HUES48 (cell line): Measurements from ENCODE around the gene CHRNA10.
"Not testable (repeated sequence)": the region's sequence is repeated elsewhere in the genome, so short reads cannot be mapped to it uniquely, and the experiment has no call there.

Experiments
- H3K27ac ChIP-seq: one replicate; pipeline ENCODE4 v1.7.0; 2013; ENCODE audit warnings: low read depth, low read length, inconsistent platforms
- H3K27me3 ChIP-seq: 2 replicates; pipeline ENCODE4 v1.6.1; 2013; ENCODE audit warnings: mild to moderate bottlenecking, low read length; ENCODE audit not compliant: control insufficient read depth, insufficient read depth
- H3K36me3 ChIP-seq: 2 replicates; pipeline ENCODE4 v1.6.1; 2013; ENCODE audit warnings: low read length; ENCODE audit not compliant: control insufficient read depth, insufficient read depth
- H3K4me1 ChIP-seq: 2 replicates; pipeline ENCODE4 v1.6.1; 2013; ENCODE audit warnings: mild to moderate bottlenecking, low read length; ENCODE audit not compliant: control insufficient read depth, insufficient read depth
- H3K4me3 ChIP-seq: 2 replicates; pipeline ENCODE4 v1.5.1; 2013; ENCODE audit warnings: mild to moderate bottlenecking, low read depth, low read length
- H3K9ac ChIP-seq: 2 replicates; pipeline ENCODE4 v1.6.1; 2013; ENCODE audit warnings: mild to moderate bottlenecking, low read depth, low read length, moderate library complexity
- H3K9me3 ChIP-seq: 2 replicates; pipeline ENCODE4 v1.6.1; 2013; ENCODE audit warnings: low read length; ENCODE audit not compliant: control insufficient read depth, insufficient read depth

CHRNA10 gene

DNA sequence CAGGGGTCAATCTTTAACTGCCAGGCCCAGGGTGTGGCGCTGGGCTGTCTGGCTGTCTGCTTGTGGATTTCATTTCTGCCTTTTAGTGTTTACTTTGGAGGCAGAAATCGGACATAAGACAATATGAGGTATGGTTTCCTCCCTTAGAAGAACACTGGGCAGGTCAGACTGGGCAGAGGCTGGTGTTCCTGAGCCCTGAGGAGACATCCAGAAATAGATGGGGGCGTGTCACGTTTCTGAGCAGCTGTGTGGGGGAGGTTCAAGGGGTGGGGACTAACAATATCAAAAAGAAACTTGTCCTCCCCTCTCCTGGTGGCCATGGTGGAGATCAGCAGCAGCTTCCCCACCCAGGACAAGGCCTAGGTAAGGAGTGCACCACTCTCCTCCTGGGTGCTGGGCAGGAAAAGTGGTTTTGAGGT, 26.4 kb downstream of the CHRNA10 start, which contains the start of gene ART1:
Gene ART1, plus strand, starts transcription at position 312 of the 419 bp plus-strand sequence. CDS start 14,086 bp downstream, outside the sequence.
- no peaks in the 10 kb centered on the region for H3K36me3 ChIP-seq
- no peak within 1 kb of the TSS for H3K9ac ChIP-seq
- H3K27ac ChIP-seq = no peak within 1 kb of the TSS
- H3K4me3 ChIP-seq = no peak within 1 kb of the TSS
- H3K4me1 ChIP-seq = peaks cover 13% of the 10 kb centered on the region; the same call in 1 of the 2 replicates
- H3K9me3 ChIP-seq = no peaks in the 10 kb centered on the region; the same call in 1 of the 2 replicates
- peaks cover 9% of the 10 kb centered on the region for H3K27me3 ChIP-seq

DNA sequence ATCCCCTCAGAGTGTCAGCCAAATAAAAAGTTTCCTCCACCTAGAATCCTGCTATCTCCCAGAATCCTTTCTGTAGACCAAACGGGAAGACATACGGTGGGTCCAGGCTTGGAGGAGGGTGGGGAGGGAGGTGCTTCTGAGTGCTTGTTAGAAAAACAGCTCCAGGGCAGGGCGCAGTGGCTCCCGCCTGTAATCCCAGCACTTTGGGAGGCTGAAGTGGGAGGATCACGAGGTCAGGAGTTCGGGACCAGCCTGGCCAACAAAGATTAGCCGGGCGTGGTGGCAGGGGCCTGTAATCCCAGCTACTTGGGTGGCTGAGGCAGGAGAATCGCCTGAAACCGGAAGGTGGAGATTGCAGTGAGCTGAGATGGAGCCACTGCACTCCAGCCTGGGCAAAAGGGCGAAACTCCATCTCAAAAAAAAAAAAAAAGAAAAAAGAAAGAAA, 28.1 kb downstream of the CHRNA10 start:
- H3K27me3 ChIP-seq, H3K36me3 ChIP-seq, H3K9me3 ChIP-seq: not testable (repeated sequence)
- Histone ChIP-seq H3K4me1 (peaks cover 13% of the 10 kb centered on the region; the same call in 1 of the 2 replicates), H3K4me3 (peak overlapping the region; percentile 68), H3K9ac (peak overlapping the region; percentile 84; the same call in 1 of the 2 replicates), H3K27ac (peak overlapping the region; percentile 96)

DNA sequence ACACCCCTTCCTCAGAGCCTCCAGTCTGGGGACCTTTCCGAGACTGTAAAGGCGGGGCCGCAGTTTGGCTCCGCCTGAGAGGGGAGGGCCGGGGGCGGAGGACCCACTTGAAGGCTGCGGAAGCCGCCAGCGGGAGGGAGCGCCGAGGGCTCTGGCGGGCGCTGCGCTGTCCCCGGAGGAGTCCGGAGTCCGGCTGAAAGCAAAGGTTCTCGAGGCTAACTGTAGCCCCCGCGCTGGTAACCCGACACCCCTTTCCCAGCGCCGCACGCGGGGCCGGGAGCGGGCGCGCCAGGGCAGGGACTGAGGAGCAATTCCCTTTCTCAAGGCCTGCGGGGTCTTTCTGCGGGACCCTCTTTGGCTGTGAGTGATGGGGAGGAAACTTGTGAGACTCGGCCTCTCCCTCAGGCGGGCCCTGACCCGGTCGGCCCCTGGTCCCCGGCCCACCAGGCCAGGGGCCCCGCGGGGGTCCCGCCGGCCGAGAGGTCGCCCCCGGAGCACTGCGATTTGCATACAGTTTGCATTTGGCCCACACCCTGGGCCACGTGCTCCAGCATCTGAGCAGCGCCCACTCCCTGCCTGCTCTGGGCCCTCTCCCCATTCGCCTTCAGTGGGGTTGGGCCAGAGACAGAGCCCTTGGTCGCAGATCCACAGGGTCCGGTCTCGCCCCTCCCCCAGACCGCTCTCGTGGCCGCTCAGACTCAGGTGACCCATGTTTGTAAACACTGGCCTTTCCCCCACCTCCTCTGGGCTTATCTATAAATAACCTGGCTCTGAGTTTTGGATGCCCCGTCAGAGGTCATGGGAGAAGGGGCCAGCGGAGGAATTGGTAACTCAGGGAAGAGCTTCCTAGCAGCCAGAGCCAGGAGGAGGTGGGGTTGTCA, 28.9 kb downstream of the CHRNA10 start:
- peak overlapping the region; percentile 84 for H3K9ac ChIP-seq
- H3K27me3 ChIP-seq = peaks cover 9% of the 10 kb centered on the region
- peak overlapping the region; percentile 96 for H3K27ac ChIP-seq
- no peaks in the 10 kb centered on the region; the same call in 1 of the 2 replicates for H3K9me3 ChIP-seq
- peak overlapping the region; percentile 68 for H3K4me3 ChIP-seq
- no peaks in the 10 kb centered on the region for H3K36me3 ChIP-seq
- H3K4me1 ChIP-seq = peaks cover 13% of the 10 kb centered on the region; the same call in 1 of the 2 replicates

DNA sequence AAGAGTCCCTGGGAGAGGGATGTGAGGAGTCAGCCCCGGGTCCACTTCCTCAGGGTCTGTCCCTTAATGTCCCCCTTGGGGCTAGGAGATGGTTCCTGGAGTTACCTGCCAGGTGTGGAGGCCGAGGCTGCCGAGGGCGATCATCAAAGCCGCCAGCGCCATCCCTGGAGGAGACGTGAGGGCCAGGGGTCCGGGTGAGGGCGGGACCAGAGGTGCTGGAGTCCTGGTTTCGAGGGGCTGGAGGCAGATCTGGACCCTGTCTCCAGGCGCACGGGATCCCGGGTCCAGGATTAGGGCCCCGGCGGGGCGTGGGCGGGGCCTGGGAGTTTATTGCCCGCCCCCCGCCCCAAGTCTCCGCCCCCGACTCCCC, 29.5 kb downstream of the CHRNA10 start, which contains the start of gene ART5:
Gene ART5, minus strand, starts transcription at position 292 of the 370 bp plus-strand sequence. Its CDS starts 130 bp downstream, at position 162.
- Histone ChIP-seq H3K9me3 (no peaks in the 10 kb centered on the region; the same call in 1 of the 2 replicates), H3K9ac (peak within 1 kb of the TSS; percentile 84), H3K4me3 (peak within 1 kb of the TSS; percentile 68), H3K27me3 (peaks cover 9% of the 10 kb centered on the region), H3K4me1 (peaks cover 13% of the 10 kb centered on the region; the same call in 1 of the 2 replicates), H3K36me3 (no peaks in the 10 kb centered on the region), H3K27ac (peak within 1 kb of the TSS; percentile 96)

DNA sequence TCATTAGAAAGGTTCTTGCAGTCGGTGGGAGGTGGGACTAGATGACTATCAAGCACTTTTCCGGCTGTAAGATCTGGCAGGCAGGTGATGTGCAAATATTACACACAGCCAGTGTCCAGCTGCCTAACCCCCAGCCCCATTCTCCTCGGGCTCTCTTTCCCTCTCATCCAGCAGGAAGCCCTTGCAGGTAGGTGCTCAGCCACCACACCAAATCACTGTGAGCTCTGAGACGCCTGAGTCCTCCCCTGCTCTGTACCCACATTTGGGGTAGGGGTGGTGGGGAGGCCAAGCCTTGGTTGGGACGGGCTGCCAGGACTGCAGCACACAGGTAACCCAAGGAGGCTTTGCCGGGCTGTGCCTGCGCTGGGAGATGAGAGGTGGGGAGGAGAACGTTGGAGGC, 30.0 kb downstream of the CHRNA10 start:
- no peak overlapping the region for H3K27ac ChIP-seq
- peaks cover 13% of the 10 kb centered on the region; the same call in 1 of the 2 replicates for H3K4me1 ChIP-seq
- H3K36me3 ChIP-seq = no peaks in the 10 kb centered on the region
- H3K4me3 ChIP-seq = peak overlapping the region; percentile 68
- H3K27me3 ChIP-seq = peaks cover 9% of the 10 kb centered on the region
- no peak overlapping the region for H3K9ac ChIP-seq
- H3K9me3 ChIP-seq = no peaks in the 10 kb centered on the region; the same call in 1 of the 2 replicates

DNA sequence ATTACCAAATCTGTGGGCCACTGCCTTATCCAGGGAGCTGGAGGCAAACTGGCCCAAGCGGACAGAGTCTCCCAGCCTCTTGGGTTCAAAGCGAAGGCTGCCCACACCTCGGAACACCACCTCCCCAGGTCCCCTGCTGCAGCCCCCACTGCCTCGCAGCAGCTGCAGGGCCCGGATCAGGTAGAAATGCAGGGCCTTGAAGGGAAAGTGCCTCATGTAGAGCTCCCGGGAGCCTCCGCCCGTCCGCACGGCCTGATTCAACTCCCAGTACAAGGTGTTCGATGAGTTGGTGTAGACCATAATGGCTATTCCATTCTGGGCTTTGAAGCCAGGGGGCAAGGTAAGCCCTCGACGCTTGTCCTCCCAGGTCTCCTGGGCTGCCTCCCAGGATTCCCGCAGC, 31.3 kb downstream of the CHRNA10 start:
- Histone ChIP-seq H3K9me3 (no peaks in the 10 kb centered on the region; the same call in 1 of the 2 replicates), H3K36me3 (no peaks in the 10 kb centered on the region), H3K4me3 (no peak overlapping the region), H3K9ac (no peak overlapping the region), H3K27me3 (peaks cover 9% of the 10 kb centered on the region), H3K4me1 (peaks cover 13% of the 10 kb centered on the region; the same call in 1 of the 2 replicates), H3K27ac (no peak overlapping the region)

DNA sequence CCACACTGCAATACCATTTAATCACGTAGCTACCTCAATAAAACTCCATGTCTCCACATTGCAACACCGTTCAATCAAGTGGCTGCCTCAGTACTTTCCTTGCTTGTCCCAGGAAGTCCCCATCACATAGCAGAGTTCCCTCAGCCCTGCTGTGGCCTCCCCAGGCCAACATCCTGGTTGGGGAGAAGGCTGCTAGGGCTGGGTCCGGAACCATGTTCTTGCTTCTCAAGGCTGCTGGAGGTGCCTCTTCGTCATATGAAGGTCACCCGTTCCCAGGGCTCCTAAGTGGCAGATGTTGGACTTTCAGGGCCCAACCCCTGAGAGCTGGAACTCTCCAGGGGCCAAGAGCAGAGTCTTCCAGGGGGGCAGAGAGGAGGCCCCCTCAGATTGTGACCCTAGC, 32.7 kb downstream of the CHRNA10 start:
- Histone ChIP-seq H3K27me3 (peaks cover 9% of the 10 kb centered on the region), H3K27ac (no peak overlapping the region), H3K9me3 (no peaks in the 10 kb centered on the region), H3K4me1 (peaks cover 13% of the 10 kb centered on the region; the same call in 1 of the 2 replicates), H3K36me3 (no peaks in the 10 kb centered on the region), H3K4me3 (no peak overlapping the region), H3K9ac (no peak overlapping the region)

DNA sequence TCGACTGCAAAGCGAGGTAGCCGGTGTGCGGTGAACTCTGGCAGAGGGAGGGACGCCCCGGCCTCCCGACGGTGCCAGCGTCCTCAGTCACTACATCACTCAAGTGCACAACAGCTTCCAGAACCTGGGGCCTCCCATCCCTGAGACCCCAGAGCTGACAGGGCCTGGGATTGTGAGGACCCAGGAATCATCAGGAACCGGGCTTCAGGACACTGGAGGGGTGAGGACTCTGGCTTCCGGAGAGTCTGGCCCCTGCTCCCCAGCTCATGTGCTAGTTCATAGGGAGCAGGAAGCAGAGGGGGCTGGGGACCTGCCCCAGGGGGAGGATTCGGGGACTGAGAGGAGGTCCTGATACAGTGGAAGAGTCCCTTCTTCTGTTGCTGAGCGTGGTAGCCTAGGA, 34.0 kb downstream of the CHRNA10 start:
- Histone ChIP-seq H3K27me3 (peaks cover 9% of the 10 kb centered on the region), H3K4me1 (peaks cover 6% of the 10 kb centered on the region; the same call in 1 of the 2 replicates), H3K4me3 (no peak overlapping the region), H3K27ac (no peak overlapping the region), H3K36me3 (no peaks in the 10 kb centered on the region), H3K9ac (no peak overlapping the region), H3K9me3 (no peaks in the 10 kb centered on the region)

DNA sequence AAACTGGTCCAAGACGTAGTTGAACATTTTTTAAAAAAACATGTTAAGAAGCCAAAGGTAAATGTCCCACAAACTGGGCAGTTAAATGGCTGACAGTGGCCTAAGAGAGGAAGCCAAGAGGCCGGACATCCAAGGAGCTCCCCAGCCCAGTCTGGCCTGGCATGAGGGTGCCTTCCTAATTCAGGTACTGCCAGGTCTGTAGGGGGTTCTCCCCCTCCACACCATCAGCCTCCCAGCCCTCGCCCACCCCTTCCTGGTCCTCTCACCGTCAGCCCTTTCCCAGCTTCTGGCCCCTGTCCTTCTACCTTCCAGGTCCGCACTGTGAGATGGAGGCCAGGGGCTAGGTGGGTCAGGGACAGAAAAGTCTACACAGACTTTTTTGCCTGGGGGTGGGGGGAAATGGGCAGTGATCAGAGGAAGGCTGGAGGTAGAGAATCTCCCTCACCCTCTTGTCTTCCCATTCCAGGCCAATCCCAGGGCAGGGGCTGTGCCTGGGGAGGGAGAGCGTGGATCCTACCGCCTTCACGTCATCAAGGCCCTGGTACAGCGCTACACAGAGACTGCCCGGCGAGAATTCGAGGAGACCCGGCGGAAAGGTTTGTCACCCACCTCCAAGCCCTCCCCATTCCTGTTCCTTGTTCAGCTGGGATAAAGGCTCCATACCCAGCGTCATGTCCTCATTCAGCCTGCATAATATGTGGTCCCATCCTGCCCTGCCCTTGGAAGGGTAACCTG, 35.4 kb downstream of the CHRNA10 start:
- Histone ChIP-seq H3K27ac (no peak overlapping the region), H3K4me1 (no peaks in the 10 kb centered on the region), H3K4me3 (no peak overlapping the region), H3K27me3 (no peaks in the 10 kb centered on the region), H3K36me3 (no peaks in the 10 kb centered on the region), H3K9ac (no peak overlapping the region), H3K9me3 (no peaks in the 10 kb centered on the region)

DNA sequence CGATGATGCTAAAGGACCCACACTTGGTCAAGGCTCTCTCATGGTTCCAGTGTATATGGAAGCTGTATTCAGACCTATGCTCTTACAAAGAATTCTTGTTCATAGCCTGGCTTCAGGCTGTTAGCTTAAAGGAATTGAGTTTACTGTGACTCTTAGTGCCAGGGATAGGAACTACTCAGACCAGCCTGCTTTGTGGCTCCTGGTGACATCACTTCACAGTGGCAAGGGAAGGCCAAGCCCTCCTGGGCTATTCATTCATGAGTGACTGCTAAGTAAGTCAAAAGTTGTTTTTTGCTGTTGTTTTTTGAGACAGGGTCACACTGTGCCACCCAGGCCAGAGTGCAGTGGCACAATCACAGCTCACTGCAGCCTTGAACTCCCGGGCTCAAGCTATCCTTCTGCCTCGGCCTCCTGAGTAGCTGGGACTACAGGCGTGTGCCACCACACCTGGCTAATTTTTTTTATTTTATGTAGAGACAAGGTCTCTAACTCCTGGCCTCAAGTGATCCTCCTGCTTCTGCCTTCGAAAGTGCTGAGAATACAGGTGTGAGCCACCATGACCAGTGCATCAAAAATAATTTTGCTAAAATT, 39.0 kb downstream of the CHRNA10 start:
- Histone ChIP-seq H3K4me3 (no peak overlapping the region), H3K27me3 (no peaks in the 10 kb centered on the region), H3K9ac (no peak overlapping the region), H3K27ac (no peak overlapping the region), H3K4me1 (no peaks in the 10 kb centered on the region), H3K36me3 (no peaks in the 10 kb centered on the region), H3K9me3 (no peaks in the 10 kb centered on the region)
